Left lung (tissue), 10 donors: Measurements from ENCODE around the gene HIVEP3. TPM values are rescaled to one million over a fixed set of nuclear protein-coding genes. Genes with fewer than 3 reads are reported as not detected.

ENCODE experiments used
- ATAC-seq: fragments of 200-7000 bp; cut with Tn5 transposase; one replicate; pipeline ENCODE4 v1.9.1; 2020; ENCODE audit warnings: moderate library complexity
- DNase-seq, 4 donors: peaks; one replicate each; pipeline ENCODE4 v3.0.0-alpha.2; 2013 to 2020
- H3K27ac ChIP-seq, 2 donors: fragments of 200-600 bp; sonication (generic) in 1 of 2; one replicate each; pipeline versions ENCODE4 v1.5.0 to v1.8.0; 2020 to 2021
- H3K27me3 ChIP-seq, 2 donors: fragments of 200-600 bp; sonication (generic) in 1 of 2; one replicate each; pipeline versions ENCODE4 v1.5.0 to v1.8.0; 2020 to 2021
- H3K36me3 ChIP-seq, 2 donors: fragments of 200-600 bp; sonication (generic) in 1 of 2; one replicate each; pipeline versions ENCODE4 v1.5.0 to v1.8.0; 2020 to 2021
- H3K4me1 ChIP-seq, 2 donors: fragments of 200-600 bp; one replicate each; pipeline ENCODE4 v1.8.0; 2021
- H3K4me3 ChIP-seq, 2 donors: fragments of 200-600 bp; sonication (generic) in 1 of 2; one replicate each; pipeline versions ENCODE4 v1.5.0 to v1.8.0; 2020 to 2021; ENCODE audit warnings: mild to moderate bottlenecking in 1 of 2
- H3K9me3 ChIP-seq, 2 donors: fragments of 200-600 bp; sonication (generic) in 1 of 2; one replicate each; pipeline versions ENCODE4 v1.5.0 to v1.8.0; 2020 to 2021
- intact Hi-C, 2 donors: fragments of 100-400 bp; cut with DNase I; formaldehyde crosslinking; loops; one replicate each; pipeline versions ENCODE4 v1.11.2 to v1.14.2; 2022
- polyA plus RNA-seq, 6 donors: library from polyadenylated mRNA; unstranded; fragments of 120-200 nt; gene quantifications; one replicate each; pipeline ENCODE4 v1.2.1, GENCODE V29; 2013; ENCODE audit not compliant: insufficient read length in 6 of 6
- total RNA-seq, 2 donors: library from RNA; stranded (reverse); fragmentation: NEBNext Ultra II Directional; extraction: Animal tissue kit (Norgen Biotek cat#: 25700); gene quantifications; one replicate each; pipeline ENCODE4 v1.2.1, GENCODE V29; 2021
- TF ChIP-seq, protein P1 (sequence below), 2 donors: fragments of 200-600 bp; sonication (generic) in 1 of 2; IDR thresholded peaks; one replicate each; pipeline versions ENCODE4 v1.5.0 to v1.8.0; 2021; ENCODE audit warnings: antibody characterized with exemption in 2 of 2
- donor health status: DM: no; HTN: yes; CAD: no.
- donor health status: DM: no; HTN: no; CAD: no.

Gene HIVEP3
- total and polyA plus RNA-seq, 8 donors: 6.0 to 15.6 (median 7.4) TPM

DNA sequence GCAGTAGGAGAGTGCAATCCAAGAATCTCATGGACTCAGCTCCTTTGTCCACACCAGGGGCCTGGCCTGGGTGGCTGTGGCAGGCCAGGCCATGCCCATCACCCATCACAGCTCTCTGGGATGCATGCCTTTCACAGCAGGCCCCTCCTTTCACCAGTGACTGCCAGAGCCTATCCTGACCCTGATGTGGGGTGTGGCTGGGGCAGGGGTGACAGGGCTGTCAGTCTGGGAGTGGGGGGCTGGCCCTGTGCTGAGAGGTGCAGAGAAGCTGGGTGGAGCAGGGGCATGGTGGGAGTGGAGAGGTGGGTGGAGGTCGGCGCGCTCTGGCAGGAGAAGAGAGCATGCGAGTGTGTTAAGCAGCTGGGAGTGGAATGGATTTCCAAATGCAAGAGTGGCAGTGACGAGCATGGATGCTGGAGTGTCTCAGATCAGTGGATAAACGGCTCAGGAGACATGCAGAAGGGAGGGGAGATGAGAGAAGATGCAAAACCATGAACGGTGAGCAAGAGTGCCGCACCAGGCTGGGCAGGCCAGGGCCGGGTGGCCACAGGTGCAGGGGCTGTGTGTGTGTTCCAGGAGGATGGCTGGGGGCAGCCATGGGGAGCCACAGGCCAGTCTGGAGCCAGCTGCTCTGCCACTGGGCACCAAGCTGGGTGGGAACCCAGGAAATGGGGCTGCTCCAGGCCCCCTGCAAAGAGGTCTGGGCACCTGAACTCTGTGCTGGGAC, 394.6 kb downstream of the HIVEP3 start:
- no peak overlapping the region for H3K27ac ChIP-seq
- TF ChIP-seq, protein P1, sequence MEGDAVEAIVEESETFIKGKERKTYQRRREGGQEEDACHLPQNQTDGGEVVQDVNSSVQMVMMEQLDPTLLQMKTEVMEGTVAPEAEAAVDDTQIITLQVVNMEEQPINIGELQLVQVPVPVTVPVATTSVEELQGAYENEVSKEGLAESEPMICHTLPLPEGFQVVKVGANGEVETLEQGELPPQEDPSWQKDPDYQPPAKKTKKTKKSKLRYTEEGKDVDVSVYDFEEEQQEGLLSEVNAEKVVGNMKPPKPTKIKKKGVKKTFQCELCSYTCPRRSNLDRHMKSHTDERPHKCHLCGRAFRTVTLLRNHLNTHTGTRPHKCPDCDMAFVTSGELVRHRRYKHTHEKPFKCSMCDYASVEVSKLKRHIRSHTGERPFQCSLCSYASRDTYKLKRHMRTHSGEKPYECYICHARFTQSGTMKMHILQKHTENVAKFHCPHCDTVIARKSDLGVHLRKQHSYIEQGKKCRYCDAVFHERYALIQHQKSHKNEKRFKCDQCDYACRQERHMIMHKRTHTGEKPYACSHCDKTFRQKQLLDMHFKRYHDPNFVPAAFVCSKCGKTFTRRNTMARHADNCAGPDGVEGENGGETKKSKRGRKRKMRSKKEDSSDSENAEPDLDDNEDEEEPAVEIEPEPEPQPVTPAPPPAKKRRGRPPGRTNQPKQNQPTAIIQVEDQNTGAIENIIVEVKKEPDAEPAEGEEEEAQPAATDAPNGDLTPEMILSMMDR (IDR thresholded peaks at IDR 0.05): no peak
- ATAC-seq (no peak), DNase-seq (peak in 1 of 4 donors; percentile 49)
- H3K9me3 ChIP-seq: no peaks in the 10 kb centered on the region
- no peak overlapping the region for H3K4me3 ChIP-seq
- no peaks in the 10 kb centered on the region for H3K4me1 ChIP-seq
- peaks cover 0 to 42% of the 10 kb centered on the region in 2 donors for H3K36me3 ChIP-seq
- intact Hi-C loops: no loop called here
- no peaks in the 10 kb centered on the region for H3K27me3 ChIP-seq

- no peak overlapping the region for H3K4me3 ChIP-seq
- no peaks in the 10 kb centered on the region for H3K4me1 ChIP-seq
- ATAC-seq: no peak
- intact Hi-C loops: no loop called here
- no peaks in the 10 kb centered on the region for H3K27me3 ChIP-seq
- TF ChIP-seq, protein P1 (IDR thresholded peaks at IDR 0.05): no peak
- H3K9me3 ChIP-seq: no peaks in the 10 kb centered on the region
- DNase-seq: peak in 1 of 4 donors; percentile 54
- H3K27ac ChIP-seq: no peak overlapping the region
- peaks cover 0 to 42% of the 10 kb centered on the region in 2 donors for H3K36me3 ChIP-seq
Observed at GRCh38 chr1:41523071-41523470, 395.7 kb downstream of the HIVEP3 start.

DNA sequence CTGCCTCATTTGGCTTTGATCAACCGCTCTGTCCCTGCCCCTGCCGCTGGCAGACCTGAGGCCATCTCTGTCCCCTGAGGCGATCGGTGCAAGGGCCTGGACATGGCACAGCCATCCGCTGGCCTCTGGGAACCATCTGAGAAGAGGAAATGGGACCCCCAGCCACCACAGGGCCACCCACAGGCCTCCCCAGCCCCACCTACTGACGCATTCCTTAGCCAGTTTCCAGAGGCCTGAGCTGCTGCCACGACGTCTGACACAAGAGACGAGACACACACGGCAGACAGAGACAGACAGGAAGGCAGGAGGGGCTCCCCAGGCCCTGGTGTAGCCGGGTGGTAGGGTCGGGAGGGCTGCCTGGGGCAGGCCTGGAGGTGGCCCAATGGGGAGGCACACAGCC, 397.0 kb downstream of the HIVEP3 start:
- Histone ChIP-seq H3K4me1 (peaks cover under 1 to 3% of the 10 kb centered on the region in 2 donors), H3K9me3 (no peaks in the 10 kb centered on the region), H3K4me3 (no peak overlapping the region), H3K27ac (no peak overlapping the region), H3K27me3 (no peaks in the 10 kb centered on the region), H3K36me3 (peaks cover 0 to 42% of the 10 kb centered on the region in 2 donors)
- intact Hi-C loops: no loop called here
- peak in 1 of 4 donors; percentile 65 for DNase-seq
- no peak for ATAC-seq
- TF ChIP-seq, protein P1 (IDR thresholded peaks at IDR 0.05): no peak

- Histone ChIP-seq H3K9me3 (no peaks in the 10 kb centered on the region), H3K27ac (no peak overlapping the region), H3K4me3 (no peak overlapping the region), H3K4me1 (peaks cover 6 to 9% of the 10 kb centered on the region in 2 donors), H3K36me3 (peaks cover 0 to 42% of the 10 kb centered on the region in 2 donors), H3K27me3 (no peaks in the 10 kb centered on the region)
- intact Hi-C loops: no loop called here
- ATAC-seq (no peak), DNase-seq (peak in 1 of 4 donors; percentile 69)
- TF ChIP-seq, protein P1 (IDR thresholded peaks at IDR 0.05): no peak
Observed at GRCh38 chr1:41520951-41521752, 397.6 kb downstream of the HIVEP3 start.

DNA sequence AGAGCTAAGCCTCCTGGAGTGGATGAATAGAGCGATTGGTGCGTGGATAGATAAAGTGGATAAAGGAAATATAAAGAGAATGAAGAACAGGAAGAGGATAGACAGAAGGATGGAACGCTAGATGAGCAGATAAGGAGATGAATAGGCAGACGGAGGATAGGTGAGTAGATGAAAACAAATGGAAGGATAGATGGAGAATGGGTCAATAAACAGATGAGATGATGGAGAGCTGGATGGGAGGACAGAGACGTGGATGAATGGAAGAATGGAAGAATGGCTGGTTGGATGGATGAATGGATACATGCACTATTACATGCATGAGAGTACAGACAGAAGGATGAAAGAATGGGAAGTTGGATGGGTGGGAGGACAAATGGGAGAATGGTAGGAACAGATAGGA, 399.1 kb downstream of the HIVEP3 start:
- no peaks in the 10 kb centered on the region for H3K9me3 ChIP-seq
- no peak for ATAC-seq
- H3K27me3 ChIP-seq: no peaks in the 10 kb centered on the region
- H3K27ac ChIP-seq: no peak overlapping the region
- DNase-seq: no peak
- peaks cover 19 to 22% of the 10 kb centered on the region in 2 donors for H3K4me1 ChIP-seq
- H3K4me3 ChIP-seq: no peak overlapping the region
- H3K36me3 ChIP-seq: peaks cover 0 to 40% of the 10 kb centered on the region in 2 donors
- intact Hi-C loops: no loop called here
- TF ChIP-seq, protein P1 (IDR thresholded peaks at IDR 0.05): no peak
